ENCODE data around the gene CLSTN2.

GRCh38 chr3:140586311-140586710 is 651.3 kb downstream of the CLSTN2 start:
- TF ChIP-seq EZH2 (IDR thresholded peaks at IDR 0.05; ENCODE audit: low read length, unreplicated experiment) = no peak
- no peak for TF ChIP-seq CTCF (conservative IDR thresholded peaks at IDR 0.05; ENCODE audit: low read depth, low read length)

All from PC-3 (cell line).